A673 (cell line): ENCODE measurements around the gene NANOS1.

Source experiments
- EZH2 ChIP-seq: fragments of 200-600 bp; sonication (generic); IDR thresholded peaks from 2 replicates; pipeline ENCODE4 v1.6.1; 2017; ENCODE audit warnings: borderline replicate concordance, low read depth, mild to moderate bottlenecking, mixed read lengths, antibody characterized with exemption, low read length; ENCODE audit not compliant: poor library complexity, severe bottlenecking
- TF ChIP-seq, protein P1 (sequence below): fragments of 300-800, 200-600 bp; sonication (generic); conservative IDR thresholded peaks from 2 replicates; pipeline ENCODE4 v1.5.1; 2017; ENCODE audit warnings: low read depth, mild to moderate bottlenecking, antibody characterized with exemption, low read length, moderate library complexity, mixed read lengths

GRCh38 chr10:119061352-119061751 is 31.8 kb downstream of the NANOS1 start:
- TF ChIP-seq, protein P1, sequence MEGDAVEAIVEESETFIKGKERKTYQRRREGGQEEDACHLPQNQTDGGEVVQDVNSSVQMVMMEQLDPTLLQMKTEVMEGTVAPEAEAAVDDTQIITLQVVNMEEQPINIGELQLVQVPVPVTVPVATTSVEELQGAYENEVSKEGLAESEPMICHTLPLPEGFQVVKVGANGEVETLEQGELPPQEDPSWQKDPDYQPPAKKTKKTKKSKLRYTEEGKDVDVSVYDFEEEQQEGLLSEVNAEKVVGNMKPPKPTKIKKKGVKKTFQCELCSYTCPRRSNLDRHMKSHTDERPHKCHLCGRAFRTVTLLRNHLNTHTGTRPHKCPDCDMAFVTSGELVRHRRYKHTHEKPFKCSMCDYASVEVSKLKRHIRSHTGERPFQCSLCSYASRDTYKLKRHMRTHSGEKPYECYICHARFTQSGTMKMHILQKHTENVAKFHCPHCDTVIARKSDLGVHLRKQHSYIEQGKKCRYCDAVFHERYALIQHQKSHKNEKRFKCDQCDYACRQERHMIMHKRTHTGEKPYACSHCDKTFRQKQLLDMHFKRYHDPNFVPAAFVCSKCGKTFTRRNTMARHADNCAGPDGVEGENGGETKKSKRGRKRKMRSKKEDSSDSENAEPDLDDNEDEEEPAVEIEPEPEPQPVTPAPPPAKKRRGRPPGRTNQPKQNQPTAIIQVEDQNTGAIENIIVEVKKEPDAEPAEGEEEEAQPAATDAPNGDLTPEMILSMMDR = no peak
- no peak for TF ChIP-seq EZH2
